H1 (cell line): Measurements from ENCODE around the gene NDUFA8. TPM values are rescaled to one million over a fixed set of nuclear protein-coding genes. Genes with fewer than 3 reads are reported as not detected.

Experiments
- CTCF ChIA-PET: fragments of 300-600 bp; sonication (Branson Sonifier 250); formaldehyde crosslinking; loops from one replicate; lab custom pipeline; 2021; ENCODE audit not compliant: partially characterized antibody; lab: Charles Lee
- POLR2A ChIA-PET: fragments of 300-600 bp; sonication (Branson Sonifier 250); formaldehyde crosslinking; loops from one replicate; lab custom pipeline; 2021; ENCODE audit warnings: inconsistent platforms; ENCODE audit not compliant: partially characterized antibody; lab: Charles Lee
- DNase-seq, 2 experiments: peaks; one replicate each; pipeline versions ENCODE4 v3.0.0 to v3.0.0-alpha.2; 2010 to 2022; ENCODE audit warnings: low spot score in 2 of 2, low read depth in 1 of 2, mixed read lengths in 1 of 2
- FAIRE-seq: peaks from 2 replicates; lab custom pipeline; 2011; peaks lifted over from hg19 to GRCh38; lab: Jason Lieb, UNC
- H2AFZ ChIP-seq: 2 replicates; pipeline ENCODE4 v1.8.1; 2012; ENCODE audit warnings: low read length, inconsistent platforms
- H2AK5ac ChIP-seq: 2 replicates; pipeline ENCODE4 v1.6.1; 2013; ENCODE audit warnings: low read depth, low read length
- H2BK120ac ChIP-seq: replicated peaks from 2 replicates; pipeline ENCODE3; 2013; ENCODE audit warnings: low read depth, low read length, inconsistent platforms
- H2BK12ac ChIP-seq: 2 replicates; pipeline ENCODE4 v1.6.1; 2013; ENCODE audit warnings: low read depth, low read length
- H2BK15ac ChIP-seq: 2 replicates; pipeline ENCODE4 v1.6.1; 2013; ENCODE audit warnings: low read length
- H2BK20ac ChIP-seq: 2 replicates; pipeline ENCODE4 v1.6.1; 2013; ENCODE audit warnings: low read length
- H2BK5ac ChIP-seq: 2 replicates; pipeline ENCODE4 v1.6.1; 2013; ENCODE audit warnings: low read depth, low read length
- H3K14ac ChIP-seq: 2 replicates; pipeline ENCODE4 v1.6.1; 2013; ENCODE audit warnings: inconsistent platforms; ENCODE audit not compliant: insufficient read length
- H3K18ac ChIP-seq: 2 replicates; pipeline ENCODE4 v1.6.1; 2013; ENCODE audit warnings: low read length; ENCODE audit errors: extremely low read depth
- H3K23ac ChIP-seq: 2 replicates; pipeline ENCODE4 v1.6.1; 2013; ENCODE audit warnings: inconsistent platforms; ENCODE audit not compliant: insufficient read length
- H3K23me2 ChIP-seq: 2 replicates; pipeline ENCODE4 v1.6.1; 2013; ENCODE audit warnings: low read depth, low read length
- H3K27ac ChIP-seq: 2 replicates; pipeline ENCODE4 v1.6.1; 2011; ENCODE audit warnings: low read depth, low read length, inconsistent platforms
- H3K27me3 ChIP-seq, 4 experiments: replicated peaks in 1 of 4; 1 replicate in 1 of 4; 2 replicates in 3 of 4; pipeline versions ENCODE4 v1.6.1 to v1.8.1; 2011 to 2013; ENCODE audit warnings: low read length in 3 of 4, mild to moderate bottlenecking in 3 of 4, inconsistent platforms in 2 of 4, mixed read lengths in 2 of 4, moderate library complexity in 1 of 4; ENCODE audit not compliant: control insufficient read depth in 3 of 4, insufficient read depth in 3 of 4; ENCODE audit errors: extremely low read depth in 1 of 4
- H3K36me3 ChIP-seq, 4 experiments: 2 replicates each; pipeline versions ENCODE4 v1.6.1 to v1.8.1; 2011 to 2013; ENCODE audit warnings: mild to moderate bottlenecking in 4 of 4, low read length in 3 of 4, moderate library complexity in 2 of 4, control low read depth in 1 of 4, inconsistent platforms in 1 of 4; ENCODE audit not compliant: insufficient read depth in 4 of 4, control insufficient read depth in 2 of 4
- H3K4ac ChIP-seq: replicated peaks from 2 replicates; pipeline ENCODE3; 2013; ENCODE audit warnings: low read length, low read depth, mixed read lengths, inconsistent platforms; ENCODE audit not compliant: insufficient read length
- H3K4me1 ChIP-seq, 4 experiments: replicated peaks in 1 of 4; 1 replicate in 1 of 4; 2 replicates in 3 of 4; pipeline versions ENCODE4 v1.6.1 to v1.8.1; 2011 to 2013; ENCODE audit warnings: low read length in 3 of 4, inconsistent platforms in 2 of 4, mixed read lengths in 1 of 4; ENCODE audit not compliant: insufficient read depth in 4 of 4, control insufficient read depth in 3 of 4
- H3K4me2 ChIP-seq, 2 experiments: 2 replicates each; pipeline versions ENCODE4 v1.6.1 to v1.8.1; 2011 to 2013; ENCODE audit warnings: low read depth in 2 of 2, low read length in 2 of 2, control low read depth in 1 of 2, inconsistent platforms in 1 of 2, mild to moderate bottlenecking in 1 of 2; ENCODE audit not compliant: insufficient read depth in 1 of 2
- H3K4me3 ChIP-seq, 4 experiments: fragments of 200-600, 300-600 bp in 1 of 4; sonication (generic), shearing (Covaris generic), sonication (Bioruptor Twin) in 1 of 4; 2 replicates each; pipeline versions ENCODE4 v1.5.1 to v1.8.1; 2011 to 2016; ENCODE audit warnings: low read length in 4 of 4, low read depth in 3 of 4, control low read depth in 2 of 4, inconsistent platforms in 2 of 4, mild to moderate bottlenecking in 2 of 4, mixed read lengths in 1 of 4, moderate library complexity in 1 of 4; ENCODE audit not compliant: insufficient read depth in 2 of 4; ENCODE audit errors: extremely low read depth in 1 of 4
- H3K56ac ChIP-seq: replicated peaks from 2 replicates; pipeline ENCODE3; 2013; ENCODE audit warnings: low read depth, mild to moderate bottlenecking, mixed read lengths, low read length, inconsistent platforms; ENCODE audit not compliant: insufficient read length
- H3K79me1 ChIP-seq: 2 replicates; pipeline ENCODE4 v1.6.1; 2013; ENCODE audit warnings: low read depth, low read length, control low read depth
- H3K79me2 ChIP-seq, 2 experiments: 2 replicates each; pipeline versions ENCODE4 v1.6.1 to v1.8.1; 2012 to 2013; ENCODE audit warnings: low read length in 2 of 2, mild to moderate bottlenecking in 2 of 2, inconsistent platforms in 1 of 2; ENCODE audit not compliant: insufficient read depth in 2 of 2, control insufficient read depth in 1 of 2
- H3K9ac ChIP-seq, 4 experiments: replicated peaks in 1 of 4; 1 replicate in 1 of 4; 2 replicates in 3 of 4; pipeline versions ENCODE4 v1.6.1 to v1.8.1; 2011 to 2013; ENCODE audit warnings: low read depth in 3 of 4, low read length in 3 of 4, control low read depth in 2 of 4, mild to moderate bottlenecking in 2 of 4, moderate library complexity in 2 of 4, inconsistent platforms in 1 of 4; ENCODE audit errors: extremely low read depth in 1 of 4
- H3K9me3 ChIP-seq, 2 experiments: 2 replicates each; pipeline versions ENCODE4 v1.6.1 to v1.8.1; 2012 to 2013; ENCODE audit warnings: mild to moderate bottlenecking in 2 of 2, moderate library complexity in 2 of 2, control low read depth in 1 of 2, inconsistent platforms in 1 of 2, low read depth in 1 of 2, low read length in 1 of 2, mixed read lengths in 1 of 2; ENCODE audit not compliant: insufficient read depth in 2 of 2
- H4K20me1 ChIP-seq, 2 experiments: replicated peaks in 1 of 2; 2 replicates each; pipeline versions ENCODE3 to v1.8.1; 2011 to 2013; ENCODE audit warnings: inconsistent platforms in 2 of 2, low read length in 2 of 2, mild to moderate bottlenecking in 1 of 2; ENCODE audit not compliant: insufficient read depth in 2 of 2, control insufficient read depth in 1 of 2
- H4K5ac ChIP-seq: 2 replicates; pipeline ENCODE4 v1.6.1; 2013; ENCODE audit warnings: low read length, low read depth, mixed read lengths, inconsistent platforms; ENCODE audit not compliant: insufficient read length
- H4K8ac ChIP-seq: 2 replicates; pipeline ENCODE4 v1.8.0; 2013; ENCODE audit warnings: mild to moderate bottlenecking, moderate library complexity, low read length, inconsistent platforms; ENCODE audit not compliant: insufficient read depth; ENCODE audit errors: extremely low read depth
- H4K91ac ChIP-seq: replicated peaks from 2 replicates; pipeline ENCODE3; 2013; ENCODE audit warnings: low read length, mixed read lengths, inconsistent platforms; ENCODE audit not compliant: insufficient read length
- ATF2 ChIP-seq: IDR thresholded peaks from 2 replicates; pipeline ENCODE4 v1.6.1; 2012; ENCODE audit warnings: low read length, inconsistent platforms
- CHD1 ChIP-seq: IDR thresholded peaks from 2 replicates; pipeline ENCODE4 v1.6.1; 2012; ENCODE audit warnings: low read depth, low read length, improper control_type of control experiment
- CTCF ChIP-seq, 3 experiments: IDR thresholded peaks; 1 replicate in 2 of 3; 2 replicates in 1 of 3; pipeline versions ENCODE4 v1.5.1 to v1.6.1; 2011; ENCODE audit warnings: low read length in 3 of 3, mild to moderate bottlenecking in 3 of 3, inconsistent platforms in 2 of 3, low read depth in 1 of 3, moderate library complexity in 1 of 3; ENCODE audit not compliant: insufficient read depth in 1 of 3; ENCODE audit errors: control extremely low read depth in 1 of 3
- HDAC6 ChIP-seq: IDR thresholded peaks from one replicate; pipeline ENCODE4 v1.7.1; 2012; ENCODE audit warnings: low read depth, mild to moderate bottlenecking, inconsistent platforms, low read length, moderate library complexity
- JUND ChIP-seq: IDR thresholded peaks from 2 replicates; pipeline ENCODE4 v1.6.1; 2011; ENCODE audit warnings: mild to moderate bottlenecking, improper control_type of control experiment, low read length
- SAP30 ChIP-seq: fragments of 300-600 bp; sonication (generic); IDR thresholded peaks from 2 replicates; pipeline ENCODE4 v1.7.1; 2012; ENCODE audit warnings: low read length, moderate library complexity, mild to moderate bottlenecking, inconsistent platforms; ENCODE audit not compliant: insufficient read depth, insufficient replicate concordance
- SIX5 ChIP-seq: IDR thresholded peaks from 2 replicates; pipeline ENCODE4 v1.6.1; 2011; ENCODE audit warnings: mild to moderate bottlenecking, low read depth, low read length
- SP4 ChIP-seq: IDR thresholded peaks from 2 replicates; pipeline ENCODE4 v1.6.1; 2012; ENCODE audit warnings: low read length, inconsistent platforms
- TBP ChIP-seq: IDR thresholded peaks from 2 replicates; pipeline ENCODE4 v1.6.1; 2011; ENCODE audit warnings: low read depth, low read length, improper control_type of control experiment
- WGBS, 2 experiments: shearing (Covaris generic) in 1 of 2; methylation state at CpG; one replicate each; pipeline versions ENCODE4 v1.1.6 to v1.1.7; 2013 to 2015; ENCODE audit warnings: low lambda C conversion rate in 2 of 2, mixed read lengths in 2 of 2, inconsistent platforms in 1 of 2, low coverage in 1 of 2, missing lambda C conversion rate in 1 of 2; ENCODE audit not compliant: insufficient replicate concordance in 2 of 2, insufficient coverage in 1 of 2, insufficient read length in 1 of 2; ENCODE audit errors: extremely low coverage in 1 of 2, missing lambda C conversion rate in 1 of 2; 5-methylcytosine and 5-hydroxymethylcytosine counted together
- polyA plus RNA-seq, 7 experiments: library from polyadenylated mRNA; depleted of rRNA in 3 of 7; stranded (reverse) in 5 of 7; unstranded in 2 of 7; fragments of >200 nt in 5 of 7; fragments of 200-250 nt in 2 of 7; gene quantifications; 1 replicate in 5 of 7; 2 replicates in 1 of 7; 4 replicates in 1 of 7; pipeline versions ENCODE4 v1.2.1 to v1.2.3, GENCODE V29; 2011 to 2013; ENCODE audit warnings: missing spikeins in 2 of 7, mixed read lengths in 2 of 7
- total RNA-seq: library from RNA; stranded (reverse); fragmentation: NEBNext Ultra II Directional; extraction: Animal tissue kit (Norgen Biotek cat#: 25700); gene quantifications from 2 replicates; pipeline ENCODE4 v1.2.1, GENCODE V29; 2021

NDUFA8 gene
- total and polyA plus RNA-seq, 2 of the 8 experiments (the other 6 are each of a cell fraction or from before 2014, with no cell fraction given), result 61.0 to 73.8 TPM

GRCh38 chr9:122192914-122193525 lies 33.4 kb upstream of the NDUFA8 start:
- Histone ChIP-seq H2BK5ac (no peak overlapping the region), H4K91ac (no peak overlapping the region), H3K14ac (no peak overlapping the region), H4K20me1 (no peaks in the 10 kb centered on the region), H3K23me2 (no peaks in the 10 kb centered on the region), H3K36me3 (no peaks in the 10 kb centered on the region), H3K79me1 (no peaks in the 10 kb centered on the region), H3K27ac (no peak overlapping the region), H3K79me2 (no peaks in the 10 kb centered on the region), H3K4me1 (peaks cover 0 to 6% (median 2%) of the 10 kb centered on the region in 4 experiments; a peak in 4 of 7 replicates), H2BK12ac (no peak overlapping the region), H3K27me3 (no peaks in the 10 kb centered on the region; a peak in 1 of 7 replicates), H3K9ac (no peak overlapping the region), H2AFZ (no peak overlapping the region), H3K56ac (no peak overlapping the region), H3K23ac (no peak overlapping the region), H3K4me2 (no peak overlapping the region), H3K4me3 (no peak overlapping the region), H2BK20ac (no peak overlapping the region), H4K8ac (no peak overlapping the region), H2BK120ac (no peak overlapping the region), H2BK15ac (no peak overlapping the region), H4K5ac (no peak overlapping the region), H3K9me3 (no peaks in the 10 kb centered on the region), H3K4ac (no peak overlapping the region), H2AK5ac (no peak overlapping the region), H3K18ac (no peak overlapping the region)
- FAIRE-seq (no peak), DNase-seq (no peak)
- WGBS, 2 experiments, result 89% methylated on average over 16 of the region's 16 CpGs; no CpG with 5 or more reads in 1 of the 2 experiments
- ChIA-PET POLR2A (interaction anchor here (0.7 to 1.1 kb wide), 3 partner anchors 11 to 641 kb away, joined by 3 to 4 read pairs (median 4); no protein-coding TSS in a partner anchor), CTCF (interaction anchor here (1.0 to 2.9 kb wide), 12 partner anchors 10 to 152 kb away, joined by 3 to 13 read pairs (median 6); partner anchors contain the start of genes MORN5 and NDUFA8)
- TF ChIP-seq HDAC6 (no peak), JUND (no peak), SAP30 (no peak), TBP (no peak), SIX5 (no peak), CHD1 (no peak), SP4 (no peak), CTCF (IDR thresholded peaks at IDR 0.05; ENCODE audit: control extremely low read depth in 1 of 3, insufficient read depth in 1 of 3, low read depth in 1 of 3, low read length in 3 of 3) (no peak), ATF2 (no peak)
